Brain pericyte (primary cell): ENCODE data around the gene GNB1L.
"Not testable (repeated sequence)": the region's sequence is repeated elsewhere in the genome, so short reads cannot be mapped to it uniquely, and the experiment has no call there.

Experiments
- DNase-seq: peaks from one replicate; pipeline ENCODE4 v3.0.0-alpha.2; 2012; ENCODE audit warnings: low read depth, low spot score

Gene GNB1L

DNA sequence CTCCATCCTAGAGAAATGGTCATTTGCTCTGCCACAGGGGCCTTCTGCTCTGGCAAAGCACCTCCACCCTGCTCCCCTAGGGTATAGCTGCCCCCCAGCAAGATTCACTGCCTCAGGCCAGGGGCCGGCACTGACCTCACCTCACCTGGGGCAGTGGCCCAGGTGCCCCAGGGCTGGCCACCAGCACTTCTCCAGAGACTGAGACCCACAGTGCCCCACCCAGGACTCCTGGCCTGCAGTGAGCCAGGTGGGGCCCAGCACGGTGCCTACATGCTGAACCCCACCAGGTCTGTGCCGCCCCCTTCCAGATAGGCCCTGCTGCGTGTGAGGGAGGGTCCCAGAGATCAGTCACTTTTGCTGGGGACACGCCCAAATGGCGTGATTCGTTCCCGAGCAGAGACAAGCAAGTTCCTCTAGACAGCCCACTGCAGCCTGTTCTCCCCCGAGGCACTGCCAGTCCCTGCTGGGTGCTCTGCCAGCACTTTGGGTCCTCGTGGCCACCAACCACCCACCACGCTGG, 10.8 kb downstream of the GNB1L start:
- no peak for DNase-seq

DNA sequence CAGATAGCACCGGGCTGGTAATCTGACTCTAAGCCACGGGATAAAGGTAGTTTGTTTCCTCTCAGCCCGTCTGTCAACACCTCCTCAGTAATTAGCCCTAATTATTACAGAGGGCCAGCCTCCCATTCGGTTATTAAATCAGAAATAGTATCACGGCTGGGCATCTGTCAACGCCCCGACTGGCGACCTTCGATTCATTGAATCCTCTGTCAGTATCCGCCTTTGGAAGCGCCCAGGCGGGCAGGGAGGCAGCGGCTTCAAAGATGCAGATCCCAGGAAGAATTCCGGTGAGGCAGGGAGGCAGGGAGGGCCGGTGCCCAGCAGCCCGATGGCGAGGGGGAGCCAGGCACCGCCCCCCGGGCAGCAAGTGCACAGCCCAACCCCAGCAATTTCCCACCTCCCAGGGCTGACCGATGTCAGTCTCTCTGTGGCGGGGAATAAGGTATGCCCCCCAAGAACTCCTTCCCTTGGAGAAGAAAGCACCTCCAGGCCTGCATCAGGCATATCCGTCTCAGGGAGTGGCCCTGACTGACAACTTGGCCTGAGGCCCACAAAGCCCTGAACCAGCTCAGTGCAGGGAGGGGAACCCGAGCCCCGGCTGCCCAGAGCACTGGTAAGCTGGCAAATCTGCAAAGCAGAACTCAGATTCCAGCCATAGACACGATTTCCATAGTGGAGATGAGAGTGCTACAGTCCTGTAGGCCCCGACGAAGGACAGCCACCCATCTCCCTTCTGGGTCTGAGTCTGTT, 11.4 kb downstream of the GNB1L start:
- DNase-seq = no peak

DNA sequence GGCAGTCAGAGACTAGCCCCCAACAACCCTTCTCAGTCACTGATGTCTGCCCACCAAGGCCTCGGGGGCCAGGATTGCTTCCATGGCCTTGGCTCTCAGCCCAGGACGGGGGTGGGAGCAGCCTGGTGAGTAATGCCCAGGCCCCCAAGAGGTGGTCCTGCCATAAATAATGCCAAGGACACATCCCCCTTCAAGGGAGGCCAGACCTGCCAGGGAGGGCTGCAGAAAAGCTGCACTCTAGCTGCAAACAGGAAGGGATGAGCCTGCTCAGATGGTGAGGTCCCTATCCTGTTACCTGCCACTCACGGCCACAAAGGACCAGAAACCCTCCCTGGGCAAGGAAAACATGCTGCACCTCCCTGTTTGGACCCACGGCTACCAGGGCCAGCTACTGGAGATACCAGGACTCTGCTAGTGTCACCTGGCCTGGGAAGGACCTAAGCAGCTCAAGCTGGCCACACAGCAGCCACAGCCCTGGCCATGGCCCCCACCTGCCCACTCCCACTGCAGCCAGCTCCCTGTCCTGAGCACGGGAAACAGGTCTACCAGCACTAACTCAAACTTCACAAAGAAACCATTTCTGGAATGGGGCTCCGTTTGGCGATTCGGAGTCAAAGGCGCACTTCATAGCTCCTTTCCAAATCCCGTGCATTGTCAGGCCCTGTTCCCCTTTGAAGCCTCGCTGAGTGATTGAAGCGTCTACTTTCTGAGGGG, 12.1 kb downstream of the GNB1L start:
- no peak for DNase-seq

DNA sequence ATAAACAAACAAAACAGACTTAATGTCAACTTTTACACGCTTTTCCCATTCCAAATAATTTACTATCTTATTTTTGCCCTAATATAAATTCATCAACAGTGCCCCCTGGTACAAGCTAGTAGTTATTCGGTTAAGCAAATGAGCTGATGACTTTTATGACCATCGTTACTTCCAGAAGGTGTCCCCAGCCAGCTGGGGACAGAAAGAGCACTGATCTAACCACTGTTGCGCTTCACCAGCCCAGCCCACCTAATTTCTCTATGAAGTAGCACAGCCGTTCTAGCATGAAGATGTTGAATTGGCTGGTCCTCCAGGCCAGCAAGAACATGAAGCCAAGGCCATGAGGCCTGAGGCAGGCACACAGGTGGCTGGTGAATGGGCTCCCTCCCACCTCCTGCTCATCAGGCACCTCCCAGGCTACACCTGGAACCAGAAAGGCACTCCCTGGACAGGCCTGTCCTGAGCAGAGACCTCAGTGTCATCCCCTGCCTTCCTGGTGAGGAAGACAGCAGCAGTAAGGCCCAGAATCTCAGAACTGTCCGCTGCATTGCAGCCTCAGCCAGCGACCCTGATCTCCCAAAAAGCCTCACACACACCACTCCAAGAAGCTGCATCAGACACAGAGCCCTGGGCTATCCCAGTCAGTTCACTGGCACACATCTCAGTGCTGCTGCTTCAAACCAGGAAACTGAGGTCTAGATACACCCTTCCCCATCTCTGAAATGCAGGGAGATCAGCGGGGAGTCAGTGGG, 12.9 kb downstream of the GNB1L start:
- DNase-seq = no peak

DNA sequence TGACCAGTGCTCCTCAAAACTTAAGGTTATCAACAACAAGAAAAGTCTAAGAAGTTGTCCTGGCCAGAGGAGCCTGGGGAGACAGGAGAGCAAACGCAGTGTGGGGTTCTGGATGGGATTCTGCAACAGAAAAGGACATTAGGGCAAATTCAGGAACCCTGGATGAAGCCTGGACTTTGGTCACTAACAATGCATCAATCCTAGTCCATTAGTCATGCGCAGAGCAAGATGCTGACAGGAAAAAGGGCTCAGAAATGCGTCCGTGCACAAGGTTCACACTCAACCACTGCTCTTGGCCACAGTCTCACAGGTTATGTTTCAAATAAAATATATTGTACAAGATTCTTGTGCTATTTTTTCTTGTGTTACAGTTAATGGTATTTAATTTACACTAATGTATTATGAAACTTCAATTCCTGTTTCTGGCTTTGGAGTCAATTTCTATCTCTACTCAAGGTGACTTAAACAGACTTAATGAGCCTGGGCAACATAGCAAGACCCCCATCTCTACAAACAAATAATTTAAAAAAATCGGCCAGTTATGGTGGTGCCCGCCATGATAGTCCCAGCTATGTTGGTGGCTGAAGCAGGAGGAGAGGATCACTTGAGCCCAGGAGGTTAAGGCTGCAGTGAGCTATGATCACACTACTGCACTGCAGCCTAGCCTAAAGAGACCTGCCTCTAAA, 13.6 kb downstream of the GNB1L start:
- no peak for DNase-seq

DNA sequence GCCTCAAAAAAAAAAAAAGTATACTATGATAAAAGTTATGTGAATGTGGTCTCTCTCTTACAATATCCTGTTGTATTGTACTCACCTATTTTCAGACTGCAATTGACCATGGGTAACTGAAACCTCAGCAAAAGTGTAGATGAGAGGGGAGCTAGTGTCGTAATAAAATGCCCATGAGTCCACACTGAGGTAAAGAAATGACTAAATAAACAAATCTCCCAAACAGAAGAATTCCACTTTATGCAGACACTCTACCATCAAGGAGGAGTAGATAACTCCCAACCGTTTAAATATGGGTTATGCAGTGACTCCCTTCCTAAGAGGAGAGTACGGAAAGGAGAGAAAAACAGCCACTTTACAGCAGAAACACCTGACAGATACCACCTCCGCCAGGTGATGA, 14.6 kb downstream of the GNB1L start:
- DNase-seq = no peak

DNA sequence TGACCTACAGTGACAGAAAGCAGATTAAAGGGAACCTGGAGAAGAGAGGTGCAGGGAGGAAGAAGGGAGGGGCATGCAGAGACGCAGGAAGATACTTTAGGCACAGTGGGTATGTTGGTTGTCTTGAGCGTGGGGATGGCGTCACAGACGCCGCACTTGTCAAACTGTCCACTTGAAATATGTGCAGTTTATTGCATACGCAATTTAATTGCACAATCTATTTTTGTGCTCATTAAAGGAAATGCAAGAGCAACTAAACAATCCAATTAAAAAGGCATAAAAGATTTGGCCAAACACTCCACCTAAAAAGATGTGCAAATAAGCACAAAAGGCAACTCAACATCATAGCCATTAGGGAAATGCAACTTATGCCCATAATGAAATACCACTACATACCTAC, 16.8 kb downstream of the GNB1L start:
- no peak for DNase-seq

DNA sequence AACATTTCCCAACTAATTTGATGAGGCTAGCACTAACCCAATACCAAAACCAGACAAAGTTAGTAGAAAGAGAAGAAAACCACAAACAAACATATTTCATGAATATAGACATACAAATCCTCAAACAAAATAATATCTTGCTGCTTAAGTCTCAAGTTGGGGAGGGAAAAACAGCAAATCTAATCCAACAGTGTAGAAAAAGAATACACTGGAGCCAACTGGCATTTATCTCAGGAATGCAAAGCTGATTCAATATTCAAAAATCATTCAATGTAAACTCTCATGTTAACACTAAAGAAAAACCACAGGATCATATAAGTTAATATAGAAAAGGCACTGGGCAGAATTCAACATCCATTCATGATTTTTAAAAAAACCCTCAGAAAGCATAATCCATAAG, 18.2 kb downstream of the GNB1L start:
- DNase-seq = no peak

DNA sequence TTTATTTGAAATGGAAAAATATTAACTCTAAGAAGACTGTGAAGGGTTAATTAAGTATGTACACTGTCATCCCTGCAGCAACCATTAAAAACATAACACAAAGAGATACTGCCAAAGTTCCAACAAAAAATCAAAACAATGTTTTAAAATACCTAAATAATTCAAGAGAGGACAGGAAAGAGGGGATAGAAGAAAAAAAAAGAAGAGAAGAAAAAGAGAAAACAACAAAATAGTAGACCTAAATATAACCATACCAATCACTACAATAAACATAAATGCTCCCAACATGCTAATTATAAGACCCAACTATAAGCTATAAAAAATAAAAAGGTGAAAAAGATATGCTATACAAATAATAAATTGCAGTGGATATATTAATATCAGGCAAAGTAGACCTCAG, 20.1 kb downstream of the GNB1L start:
- no peak for DNase-seq

DNA sequence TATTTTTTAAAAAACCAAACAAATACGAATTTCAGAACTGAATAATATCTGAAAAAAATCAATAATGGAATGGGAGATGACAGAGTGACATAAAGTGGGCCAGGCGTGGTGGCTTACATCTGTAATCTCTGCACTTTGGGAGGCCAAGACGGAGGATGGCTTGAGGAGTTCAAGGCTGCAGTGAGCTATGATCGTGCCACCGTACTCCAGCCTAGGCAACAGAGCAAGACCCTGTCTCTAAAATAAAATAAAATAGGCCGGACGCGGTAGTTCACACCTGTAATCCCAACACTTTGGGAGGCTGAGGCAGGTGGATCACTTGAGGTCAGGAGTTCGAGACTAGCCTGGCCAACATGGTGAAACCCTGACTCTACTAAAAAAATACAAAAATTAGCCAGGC, 21.3 kb downstream of the GNB1L start:
- not testable (repeated sequence) for DNase-seq

DNA sequence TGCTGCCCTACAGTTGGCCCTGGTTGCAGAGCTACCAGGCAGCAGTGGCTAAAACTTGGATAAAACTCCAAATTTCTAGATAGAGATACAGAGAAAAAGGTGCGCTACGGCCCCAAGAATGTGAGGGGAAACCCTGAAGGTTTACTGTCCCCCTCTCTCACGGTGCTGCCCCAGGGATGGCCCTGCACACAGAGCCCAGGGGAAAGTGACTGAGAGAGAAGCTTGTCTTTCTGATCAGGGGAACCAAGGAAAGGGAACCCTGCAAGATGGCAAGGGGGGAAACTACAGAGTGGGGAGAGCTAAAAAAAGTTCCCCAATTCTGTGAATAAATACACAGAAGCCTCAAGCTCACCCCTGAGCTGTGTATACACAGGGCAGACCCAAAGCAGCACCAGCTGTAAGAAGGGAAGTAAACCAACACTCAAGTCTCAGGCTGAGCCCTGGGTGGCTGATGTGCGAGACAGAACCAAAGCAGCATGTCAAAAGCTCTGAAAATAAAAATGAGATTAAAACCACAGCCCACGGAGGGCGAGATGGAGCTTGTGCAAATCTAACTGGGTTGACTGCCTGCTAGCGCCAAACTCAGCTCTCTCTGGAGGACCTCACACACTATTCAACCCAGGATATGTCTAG, 22.1 kb downstream of the GNB1L start:
- no peak for DNase-seq

DNA sequence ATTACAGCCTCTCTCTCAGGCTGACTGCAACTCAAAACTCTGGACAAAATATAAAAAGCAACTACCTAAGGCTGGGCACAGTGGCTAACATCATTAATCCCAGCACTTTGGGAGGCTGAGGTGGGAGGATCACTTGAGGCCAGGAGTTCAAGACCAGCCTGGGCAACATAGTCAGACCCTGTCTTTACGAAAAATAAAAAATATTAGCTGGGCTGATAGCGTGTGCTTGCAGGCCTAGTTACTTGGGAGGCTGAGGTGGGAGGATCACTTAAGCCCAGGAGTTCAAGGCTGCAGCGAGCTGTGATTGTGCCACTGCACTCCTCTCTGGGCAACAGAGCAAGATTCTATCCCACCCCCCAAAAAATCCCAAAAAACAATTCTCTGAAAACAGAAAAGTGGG, 22.7 kb downstream of the GNB1L start:
- DNase-seq = not testable (repeated sequence)

DNA sequence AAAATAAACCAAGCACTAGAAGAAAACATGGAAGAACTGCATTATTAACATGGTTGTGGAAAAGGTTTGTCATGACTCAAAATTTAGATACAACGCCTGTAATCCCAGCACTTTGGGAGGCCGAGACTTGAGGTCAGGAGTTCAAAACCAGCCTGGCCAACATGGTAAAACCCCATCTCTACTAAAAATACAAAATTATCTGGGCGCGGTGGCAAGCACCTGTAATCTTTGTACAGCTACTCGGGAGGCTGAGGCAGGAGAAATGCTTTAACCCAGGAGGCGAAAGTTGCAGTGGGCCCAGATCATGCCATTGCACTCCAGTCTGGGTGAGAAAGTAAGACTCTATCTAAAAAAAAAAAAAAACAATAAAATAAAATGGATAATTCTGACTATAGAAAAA, 23.7 kb downstream of the GNB1L start:
- DNase-seq = no peak

DNA sequence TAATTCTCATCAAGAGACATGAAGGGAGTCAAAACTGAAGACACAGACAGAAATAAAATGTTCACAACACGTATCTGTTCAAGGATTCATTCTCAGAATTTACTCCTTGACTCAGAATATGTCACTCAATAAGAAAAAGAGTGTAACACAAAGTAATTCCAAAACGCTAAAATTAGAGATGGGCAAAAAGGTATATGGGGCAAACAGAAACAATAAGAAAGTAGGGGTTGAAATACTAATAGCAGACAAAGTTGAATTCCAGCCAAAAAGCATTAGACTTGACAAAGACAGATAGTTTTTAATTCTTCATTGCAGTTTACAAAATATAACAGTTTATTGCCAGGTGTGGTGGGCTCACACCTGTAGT, 26.7 kb downstream of the GNB1L start:
- no peak for DNase-seq

DNA sequence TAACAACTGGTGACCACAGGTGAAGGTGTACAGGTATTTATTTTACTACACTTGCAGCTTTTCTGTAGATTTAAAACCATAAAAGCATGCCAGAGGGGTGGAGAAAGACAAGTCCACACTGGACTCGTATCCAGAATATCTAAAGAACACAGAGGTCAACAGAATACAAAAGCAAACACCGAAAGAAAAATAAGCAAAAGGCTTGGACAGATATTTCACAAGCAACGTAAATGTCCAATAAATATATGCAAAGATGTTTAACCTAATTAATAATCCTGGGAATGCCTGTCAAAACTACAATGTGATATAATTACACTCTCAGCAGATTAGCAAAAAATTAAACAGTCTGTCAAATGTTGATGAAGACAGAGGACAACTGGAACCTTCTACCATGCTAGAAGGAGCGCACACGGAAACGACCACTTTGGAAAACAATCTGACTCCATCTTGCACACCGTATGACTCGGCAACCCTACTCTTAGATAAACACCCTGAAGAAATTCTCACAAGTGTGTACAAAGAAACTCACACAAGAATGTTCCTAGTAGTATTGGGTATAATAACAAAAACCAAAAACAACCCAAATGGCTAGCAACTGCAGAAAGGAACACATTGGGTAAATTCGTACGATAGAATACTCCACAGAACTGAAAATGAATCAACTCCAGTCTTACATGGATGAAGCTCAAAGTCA, 27.2 kb downstream of the GNB1L start:
- DNase-seq = no peak

DNA sequence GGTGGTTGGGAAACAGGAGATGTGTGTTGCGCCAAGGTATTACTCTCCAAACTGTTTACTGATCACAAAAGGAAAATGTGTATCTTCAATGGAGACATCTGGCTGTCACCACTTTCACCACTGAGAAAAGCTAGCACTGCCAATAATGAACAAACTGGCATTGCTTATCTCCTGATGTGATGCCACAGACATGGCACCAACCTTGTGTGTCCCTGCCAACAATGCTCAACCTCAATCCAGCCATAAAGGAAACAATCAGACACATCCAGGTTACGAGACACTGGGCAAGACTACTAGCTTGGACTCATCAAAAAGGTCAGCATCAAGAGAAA, 28.1 kb downstream of the GNB1L start:
- DNase-seq = no peak

DNA sequence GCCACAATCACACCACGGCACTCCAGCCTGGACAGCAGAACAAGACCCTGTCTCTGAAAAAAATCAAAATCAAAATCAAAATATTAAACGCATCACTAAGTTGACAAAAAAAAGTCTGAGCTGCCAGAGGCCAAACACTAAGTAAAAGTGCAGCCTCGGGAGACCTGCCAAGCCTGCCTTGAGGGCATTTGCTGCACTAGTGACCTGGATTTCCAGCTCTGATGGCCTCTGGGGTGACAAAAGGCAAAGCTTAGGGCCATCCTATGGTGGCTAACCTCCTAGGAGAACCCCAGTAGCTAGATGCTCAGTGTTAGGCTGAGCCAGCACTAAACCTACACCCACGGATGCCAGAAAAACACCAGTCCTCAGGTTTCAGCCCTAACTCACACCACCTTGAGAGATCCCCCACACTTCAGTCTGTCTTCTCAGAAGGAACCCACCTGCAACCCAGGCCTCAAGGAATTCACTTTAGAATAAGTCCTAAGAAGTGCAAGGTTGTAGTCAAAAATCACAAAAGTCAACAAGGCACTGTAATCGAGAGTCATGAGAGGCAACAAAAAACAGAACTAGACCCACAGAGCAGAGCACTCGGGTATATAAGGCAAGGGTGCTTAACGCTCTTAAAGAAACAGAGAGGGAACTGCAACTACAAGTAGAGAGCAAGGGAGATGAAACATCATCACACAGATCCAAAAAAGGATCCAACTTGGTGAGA, 28.6 kb downstream of the GNB1L start:
- no peak for DNase-seq

DNA sequence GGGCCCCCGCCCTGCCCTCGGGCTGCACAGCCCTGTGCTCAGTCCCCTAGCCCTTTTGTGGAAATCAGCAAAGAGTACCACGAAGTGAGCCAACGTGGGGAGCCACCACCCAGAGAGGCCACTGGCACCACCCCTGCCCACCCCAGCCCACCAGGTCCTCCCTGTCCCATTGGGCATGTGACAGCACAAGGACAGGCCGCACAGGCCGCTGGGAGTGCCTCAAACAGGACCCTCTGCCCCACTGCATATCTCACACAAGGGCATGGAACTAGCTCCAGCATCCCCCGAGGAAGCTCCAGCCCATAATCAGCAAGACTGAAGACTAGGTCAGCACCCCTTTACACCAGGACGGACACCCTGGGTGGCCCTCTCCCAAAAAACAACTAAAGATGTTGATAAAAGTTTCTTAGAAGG, 29.7 kb downstream of the GNB1L start:
- DNase-seq = no peak

DNA sequence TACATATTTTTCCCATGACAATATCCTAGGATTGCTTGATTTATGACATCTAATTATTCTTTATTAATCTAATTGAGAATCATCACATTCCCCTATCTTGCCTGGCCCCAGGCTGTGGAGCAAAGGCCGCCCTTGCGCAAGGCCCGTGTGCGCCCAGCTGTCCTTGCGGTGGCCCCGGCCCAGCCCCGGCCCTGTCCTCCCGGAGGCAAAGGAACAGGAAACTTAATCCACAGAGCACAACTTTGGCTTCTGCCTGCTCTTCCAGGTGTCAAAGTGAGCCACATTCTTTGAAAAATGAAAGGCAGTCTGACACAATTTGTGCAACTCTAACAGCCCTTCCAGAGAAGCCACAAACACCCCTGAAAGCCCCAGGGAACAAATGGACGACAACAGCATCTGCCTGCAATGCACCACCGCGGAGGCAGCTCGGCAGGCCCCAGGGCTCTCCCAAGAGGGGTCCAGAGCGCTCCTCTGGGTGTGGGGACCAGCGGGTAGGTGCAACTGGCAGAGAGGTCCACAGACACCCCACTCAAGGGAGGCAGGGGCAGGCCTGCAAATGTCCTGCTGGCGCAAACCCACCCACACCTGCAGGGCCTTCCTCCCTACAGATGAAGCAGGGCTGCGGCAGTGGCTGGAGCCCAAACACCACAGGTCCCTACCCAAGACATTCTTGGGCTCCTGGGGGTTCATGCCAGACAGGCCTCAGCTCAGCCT, 30.3 kb downstream of the GNB1L start:
- no peak for DNase-seq

DNA sequence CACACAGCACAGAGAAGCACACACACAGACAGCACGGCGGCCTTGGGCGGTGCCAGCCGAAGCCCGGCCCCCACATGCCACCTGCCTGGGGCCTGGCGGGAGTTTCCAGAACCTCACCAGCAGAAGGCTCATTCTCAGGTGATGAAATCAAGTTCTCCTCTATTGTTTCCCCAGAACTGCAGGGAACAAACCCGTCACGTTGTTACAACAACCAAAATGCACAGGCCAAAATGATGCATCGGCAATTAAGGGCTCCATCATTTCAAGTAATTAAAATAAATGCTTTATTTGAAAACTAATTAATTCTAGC, 30.8 kb downstream of the GNB1L start:
- DNase-seq = no peak
